Liver (tissue), 9 donors: Measurements from ENCODE around the gene WFDC11. TPM values are rescaled to one million over a fixed set of nuclear protein-coding genes. Genes with fewer than 3 reads are reported as not detected.
"Not testable (repeated sequence)": the region's sequence is repeated elsewhere in the genome, so short reads cannot be mapped to it uniquely, and the experiment has no call there.

Experiments
- DNase-seq: peaks from one replicate; pipeline ENCODE4 v3.0.0-alpha.2; 2017; ENCODE audit warnings: low spot score
- H3K27ac ChIP-seq, 2 donors: one replicate each; pipeline ENCODE4 v1.7.0; 2013; ENCODE audit warnings: inconsistent platforms in 2 of 2, low read length in 2 of 2, control low read depth in 1 of 2, low read depth in 1 of 2, mild to moderate bottlenecking in 1 of 2
- H3K27me3 ChIP-seq, 4 donors: one replicate each; pipeline versions ENCODE4 v1.6.1 to v1.7.0; 2013; ENCODE audit warnings: low read length in 3 of 4, inconsistent platforms in 1 of 4, mild to moderate bottlenecking in 1 of 4, moderate library complexity in 1 of 4; ENCODE audit not compliant: control insufficient read depth in 4 of 4, insufficient read depth in 4 of 4
- H3K36me3 ChIP-seq, 4 donors: one replicate each; pipeline versions ENCODE4 v1.6.1 to v1.7.0; 2013; ENCODE audit warnings: low read length in 3 of 4, mild to moderate bottlenecking in 3 of 4, low read depth in 1 of 4, moderate library complexity in 1 of 4; ENCODE audit not compliant: control insufficient read depth in 4 of 4, insufficient read depth in 3 of 4
- H3K4me1 ChIP-seq, 4 donors: one replicate each; pipeline versions ENCODE4 v1.6.1 to v1.7.0; 2013; ENCODE audit warnings: low read length in 3 of 4, mild to moderate bottlenecking in 3 of 4, moderate library complexity in 1 of 4; ENCODE audit not compliant: control insufficient read depth in 4 of 4, insufficient read depth in 4 of 4
- H3K4me3 ChIP-seq, 3 donors: one replicate each; pipeline versions ENCODE4 v1.6.1 to v1.7.0; 2013; ENCODE audit warnings: low read length in 3 of 3, control low read depth in 1 of 3, low read depth in 1 of 3, mild to moderate bottlenecking in 1 of 3
- H3K9ac ChIP-seq, 2 donors: one replicate each; pipeline ENCODE4 v1.7.0; 2013; ENCODE audit warnings: low read length in 2 of 2, mild to moderate bottlenecking in 2 of 2, moderate library complexity in 2 of 2, control low read depth in 1 of 2, low read depth in 1 of 2
- H3K9me3 ChIP-seq, 4 donors: one replicate each; pipeline versions ENCODE4 v1.6.1 to v1.7.0; 2013; ENCODE audit warnings: low read length in 3 of 4; ENCODE audit not compliant: control insufficient read depth in 4 of 4
- EGR1 ChIP-seq, 2 donors: IDR thresholded peaks; 2 replicates each; pipeline ENCODE4 v1.6.1; 2016 to 2018; ENCODE audit warnings: antibody characterized with exemption in 2 of 2, low read depth in 2 of 2
- FOXA2 ChIP-seq: IDR thresholded peaks from 2 replicates; pipeline ENCODE4 v1.6.1; 2016; ENCODE audit warnings: antibody characterized with exemption
- GABPA ChIP-seq, 2 donors: IDR thresholded peaks in 1 of 2; conservative IDR thresholded peaks in 1 of 2; 2 replicates each; pipeline ENCODE4 v1.6.1; 2016; ENCODE audit warnings: antibody characterized with exemption in 2 of 2, mild to moderate bottlenecking in 1 of 2, moderate library complexity in 1 of 2
- HNF4A ChIP-seq, 2 donors: conservative IDR thresholded peaks; 2 replicates each; pipeline ENCODE4 v1.6.1; 2016; ENCODE audit warnings: antibody characterized with exemption in 2 of 2, mild to moderate bottlenecking in 2 of 2
- HNF4G ChIP-seq: IDR thresholded peaks from 2 replicates; pipeline ENCODE4 v1.6.1; 2016; ENCODE audit warnings: antibody characterized with exemption
- JUND ChIP-seq, 2 donors: IDR thresholded peaks; 2 replicates each; pipeline ENCODE4 v1.6.1; 2016; ENCODE audit warnings: antibody characterized with exemption in 2 of 2
- RAD21 ChIP-seq, 2 donors: IDR thresholded peaks; 2 replicates each; pipeline ENCODE4 v1.6.1; 2016; ENCODE audit warnings: antibody characterized with exemption in 2 of 2, mild to moderate bottlenecking in 2 of 2
- RXRA ChIP-seq, 2 donors: IDR thresholded peaks; 2 replicates each; pipeline ENCODE4 v1.6.1; 2017 to 2018; ENCODE audit warnings: antibody characterized with exemption in 2 of 2, mild to moderate bottlenecking in 1 of 2
- SP1 ChIP-seq: IDR thresholded peaks from 2 replicates; pipeline ENCODE4 v1.6.1; 2018; ENCODE audit warnings: antibody characterized with exemption, mild to moderate bottlenecking
- TAF1 ChIP-seq: conservative IDR thresholded peaks from 2 replicates; pipeline ENCODE4 v1.6.1; 2016; ENCODE audit warnings: antibody characterized with exemption, mild to moderate bottlenecking
- YY1 ChIP-seq: IDR thresholded peaks from 2 replicates; pipeline ENCODE4 v1.6.1; 2016; ENCODE audit warnings: antibody characterized with exemption, mild to moderate bottlenecking
- WGBS: extraction: QIAGEN DNeasy Blood & Tissue Kit; methylation state at CpG from one replicate; pipeline ENCODE4 v1.1.7; 2013; 5-methylcytosine and 5-hydroxymethylcytosine counted together
- polyA plus RNA-seq, 2 donors: library from polyadenylated mRNA; stranded (reverse) in 1 of 2; unstranded in 1 of 2; fragments of 200-250 nt in 1 of 2; fragments of >200 nt in 1 of 2; fragmentation: Nextera tagmentation in 1 of 2; extraction: Ambion mirVana in 1 of 2; gene quantifications; one replicate each; pipeline versions ENCODE4 v1.2.1 to v1.2.3, GENCODE V29; 2013 to 2015
- total RNA-seq, 2 donors: library from RNA; depleted of rRNA; stranded (reverse); fragments of >200 nt; gene quantifications; one replicate each; pipeline ENCODE4 v1.2.3, GENCODE V29; 2014
- TF ChIP-seq, protein P1 (sequence below): IDR thresholded peaks from 2 replicates; pipeline ENCODE4 v1.6.1; 2016; ENCODE audit warnings: antibody characterized with exemption, mild to moderate bottlenecking
- TF ChIP-seq, protein P2 (sequence below): IDR thresholded peaks from 2 replicates; pipeline ENCODE4 v1.6.1; 2016; ENCODE audit warnings: antibody characterized with exemption
- TF ChIP-seq, protein P3 (sequence below): IDR thresholded peaks from 2 replicates; pipeline ENCODE4 v1.6.1; 2016; ENCODE audit warnings: antibody characterized with exemption
- TF ChIP-seq, protein P4 (sequence below): IDR thresholded peaks from 2 replicates; pipeline ENCODE4 v1.6.1; 2016; ENCODE audit warnings: antibody characterized with exemption
- TF ChIP-seq, protein P5 (sequence below): fragments of 150-350 bp; IDR thresholded peaks from 2 replicates; pipeline ENCODE4 v1.5.1; 2017; ENCODE audit warnings: improper control_type of control experiment, low read depth, low read length; ENCODE audit not compliant: missing input control
- donor health status: healthy.
- donor health status: healthy.
- donor health status: healthy.
- donor health status: healthy.
- donor health status: healthy.

WFDC11 gene
- total and polyA plus RNA-seq, 4 donors: not detected

DNA sequence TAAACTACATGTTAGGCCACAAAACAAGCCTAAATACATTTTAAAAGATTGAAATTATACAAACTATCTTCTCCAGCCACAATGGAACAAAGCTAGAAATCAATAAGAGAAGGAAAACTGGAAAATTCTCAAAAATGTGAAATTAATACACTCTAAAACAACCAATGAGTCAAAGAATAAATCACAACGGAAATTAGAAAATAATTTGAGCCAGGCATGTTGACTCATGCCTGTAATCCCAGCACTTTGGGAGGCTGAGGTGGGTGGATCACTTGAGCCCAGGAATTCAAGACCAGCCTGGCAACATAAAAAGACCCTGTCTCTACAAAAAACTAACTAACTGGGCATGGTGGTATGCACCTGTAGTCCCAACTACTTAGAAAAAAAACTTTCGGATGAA lies 25.5 kb upstream of the WFDC11 start:
- Histone ChIP-seq H3K36me3 (no peaks in the 10 kb centered on the region), H3K27me3 (no peaks in the 10 kb centered on the region), H3K27ac (no peak overlapping the region), H3K9me3 (no peaks in the 10 kb centered on the region), H3K4me3 (no peak overlapping the region), H3K9ac (no peak overlapping the region), H3K4me1 (no peaks in the 10 kb centered on the region)
- DNase-seq: no peak
- WGBS: 83% methylated on average over 2 of the region's 2 CpGs
- no peak for TF ChIP-seq HNF4G
- TF ChIP-seq FOXA2: no peak
- no peak for TF ChIP-seq HNF4A (conservative IDR thresholded peaks at IDR 0.05)
- TF ChIP-seq, protein P1, sequence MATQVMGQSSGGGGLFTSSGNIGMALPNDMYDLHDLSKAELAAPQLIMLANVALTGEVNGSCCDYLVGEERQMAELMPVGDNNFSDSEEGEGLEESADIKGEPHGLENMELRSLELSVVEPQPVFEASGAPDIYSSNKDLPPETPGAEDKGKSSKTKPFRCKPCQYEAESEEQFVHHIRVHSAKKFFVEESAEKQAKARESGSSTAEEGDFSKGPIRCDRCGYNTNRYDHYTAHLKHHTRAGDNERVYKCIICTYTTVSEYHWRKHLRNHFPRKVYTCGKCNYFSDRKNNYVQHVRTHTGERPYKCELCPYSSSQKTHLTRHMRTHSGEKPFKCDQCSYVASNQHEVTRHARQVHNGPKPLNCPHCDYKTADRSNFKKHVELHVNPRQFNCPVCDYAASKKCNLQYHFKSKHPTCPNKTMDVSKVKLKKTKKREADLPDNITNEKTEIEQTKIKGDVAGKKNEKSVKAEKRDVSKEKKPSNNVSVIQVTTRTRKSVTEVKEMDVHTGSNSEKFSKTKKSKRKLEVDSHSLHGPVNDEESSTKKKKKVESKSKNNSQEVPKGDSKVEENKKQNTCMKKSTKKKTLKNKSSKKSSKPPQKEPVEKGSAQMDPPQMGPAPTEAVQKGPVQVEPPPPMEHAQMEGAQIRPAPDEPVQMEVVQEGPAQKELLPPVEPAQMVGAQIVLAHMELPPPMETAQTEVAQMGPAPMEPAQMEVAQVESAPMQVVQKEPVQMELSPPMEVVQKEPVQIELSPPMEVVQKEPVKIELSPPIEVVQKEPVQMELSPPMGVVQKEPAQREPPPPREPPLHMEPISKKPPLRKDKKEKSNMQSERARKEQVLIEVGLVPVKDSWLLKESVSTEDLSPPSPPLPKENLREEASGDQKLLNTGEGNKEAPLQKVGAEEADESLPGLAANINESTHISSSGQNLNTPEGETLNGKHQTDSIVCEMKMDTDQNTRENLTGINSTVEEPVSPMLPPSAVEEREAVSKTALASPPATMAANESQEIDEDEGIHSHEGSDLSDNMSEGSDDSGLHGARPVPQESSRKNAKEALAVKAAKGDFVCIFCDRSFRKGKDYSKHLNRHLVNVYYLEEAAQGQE: no peak
- TF ChIP-seq, protein P2, sequence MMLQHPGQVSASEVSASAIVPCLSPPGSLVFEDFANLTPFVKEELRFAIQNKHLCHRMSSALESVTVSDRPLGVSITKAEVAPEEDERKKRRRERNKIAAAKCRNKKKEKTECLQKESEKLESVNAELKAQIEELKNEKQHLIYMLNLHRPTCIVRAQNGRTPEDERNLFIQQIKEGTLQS: no peak
- TF ChIP-seq JUND (IDR thresholded peaks at IDR 0.05): no peak
- TF ChIP-seq TAF1: no peak
- TF ChIP-seq YY1: no peak
- TF ChIP-seq RXRA (IDR thresholded peaks at IDR 0.05): no peak
- TF ChIP-seq, protein P3, sequence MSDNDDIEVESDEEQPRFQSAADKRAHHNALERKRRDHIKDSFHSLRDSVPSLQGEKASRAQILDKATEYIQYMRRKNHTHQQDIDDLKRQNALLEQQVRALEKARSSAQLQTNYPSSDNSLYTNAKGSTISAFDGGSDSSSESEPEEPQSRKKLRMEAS: no peak
- no peak for TF ChIP-seq EGR1 (IDR thresholded peaks at IDR 0.05; ENCODE audit: low read depth in 2 of 2)
- TF ChIP-seq, protein P4, sequence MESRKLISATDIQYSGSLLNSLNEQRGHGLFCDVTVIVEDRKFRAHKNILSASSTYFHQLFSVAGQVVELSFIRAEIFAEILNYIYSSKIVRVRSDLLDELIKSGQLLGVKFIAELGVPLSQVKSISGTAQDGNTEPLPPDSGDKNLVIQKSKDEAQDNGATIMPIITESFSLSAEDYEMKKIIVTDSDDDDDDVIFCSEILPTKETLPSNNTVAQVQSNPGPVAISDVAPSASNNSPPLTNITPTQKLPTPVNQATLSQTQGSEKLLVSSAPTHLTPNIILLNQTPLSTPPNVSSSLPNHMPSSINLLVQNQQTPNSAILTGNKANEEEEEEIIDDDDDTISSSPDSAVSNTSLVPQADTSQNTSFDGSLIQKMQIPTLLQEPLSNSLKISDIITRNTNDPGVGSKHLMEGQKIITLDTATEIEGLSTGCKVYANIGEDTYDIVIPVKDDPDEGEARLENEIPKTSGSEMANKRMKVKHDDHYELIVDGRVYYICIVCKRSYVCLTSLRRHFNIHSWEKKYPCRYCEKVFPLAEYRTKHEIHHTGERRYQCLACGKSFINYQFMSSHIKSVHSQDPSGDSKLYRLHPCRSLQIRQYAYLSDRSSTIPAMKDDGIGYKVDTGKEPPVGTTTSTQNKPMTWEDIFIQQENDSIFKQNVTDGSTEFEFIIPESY: no peak
- TF ChIP-seq SP1: no peak
- TF ChIP-seq, protein P5, sequence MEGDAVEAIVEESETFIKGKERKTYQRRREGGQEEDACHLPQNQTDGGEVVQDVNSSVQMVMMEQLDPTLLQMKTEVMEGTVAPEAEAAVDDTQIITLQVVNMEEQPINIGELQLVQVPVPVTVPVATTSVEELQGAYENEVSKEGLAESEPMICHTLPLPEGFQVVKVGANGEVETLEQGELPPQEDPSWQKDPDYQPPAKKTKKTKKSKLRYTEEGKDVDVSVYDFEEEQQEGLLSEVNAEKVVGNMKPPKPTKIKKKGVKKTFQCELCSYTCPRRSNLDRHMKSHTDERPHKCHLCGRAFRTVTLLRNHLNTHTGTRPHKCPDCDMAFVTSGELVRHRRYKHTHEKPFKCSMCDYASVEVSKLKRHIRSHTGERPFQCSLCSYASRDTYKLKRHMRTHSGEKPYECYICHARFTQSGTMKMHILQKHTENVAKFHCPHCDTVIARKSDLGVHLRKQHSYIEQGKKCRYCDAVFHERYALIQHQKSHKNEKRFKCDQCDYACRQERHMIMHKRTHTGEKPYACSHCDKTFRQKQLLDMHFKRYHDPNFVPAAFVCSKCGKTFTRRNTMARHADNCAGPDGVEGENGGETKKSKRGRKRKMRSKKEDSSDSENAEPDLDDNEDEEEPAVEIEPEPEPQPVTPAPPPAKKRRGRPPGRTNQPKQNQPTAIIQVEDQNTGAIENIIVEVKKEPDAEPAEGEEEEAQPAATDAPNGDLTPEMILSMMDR: no peak
- no peak for TF ChIP-seq RAD21 (IDR thresholded peaks at IDR 0.05)
- TF ChIP-seq GABPA (IDR thresholded peaks at IDR 0.05 in 1 of 2, conservative IDR thresholded peaks at IDR 0.05 in 1 of 2): no peak

DNA sequence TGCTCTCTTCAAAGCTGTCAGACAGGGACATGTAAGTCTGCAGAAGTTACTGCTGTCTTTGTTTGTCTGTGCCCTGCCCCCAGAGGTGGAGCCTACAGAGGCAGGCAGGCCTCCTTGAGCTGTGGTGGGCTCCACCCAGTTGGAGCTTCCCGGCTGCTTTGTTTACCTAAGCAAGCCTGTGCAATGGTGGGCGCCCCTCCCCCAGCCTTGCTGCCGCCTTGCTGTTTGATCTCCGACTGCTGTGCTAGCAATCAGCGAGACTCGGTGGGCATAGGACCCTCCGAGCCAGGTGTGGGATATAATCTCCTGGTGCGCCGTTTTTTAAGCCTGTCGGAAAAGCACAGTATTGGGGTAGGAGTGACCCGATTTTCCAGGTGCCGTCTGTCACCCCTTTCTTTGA lies 23.3 kb upstream of the WFDC11 start:
- H3K9me3 ChIP-seq, DNase-seq, H3K4me3 ChIP-seq, H3K36me3 ChIP-seq, H3K4me1 ChIP-seq, H3K27me3 ChIP-seq, H3K9ac ChIP-seq, H3K27ac ChIP-seq: not testable (repeated sequence)
- 76% methylated on average over 12 of the region's 12 CpGs for WGBS
